ENCODE results near the gene MPHOSPH6.
A peak's percentile ranks its signal among the peaks of the same experiment; 100 is the strongest.

The MPHOSPH6 gene

DNA sequence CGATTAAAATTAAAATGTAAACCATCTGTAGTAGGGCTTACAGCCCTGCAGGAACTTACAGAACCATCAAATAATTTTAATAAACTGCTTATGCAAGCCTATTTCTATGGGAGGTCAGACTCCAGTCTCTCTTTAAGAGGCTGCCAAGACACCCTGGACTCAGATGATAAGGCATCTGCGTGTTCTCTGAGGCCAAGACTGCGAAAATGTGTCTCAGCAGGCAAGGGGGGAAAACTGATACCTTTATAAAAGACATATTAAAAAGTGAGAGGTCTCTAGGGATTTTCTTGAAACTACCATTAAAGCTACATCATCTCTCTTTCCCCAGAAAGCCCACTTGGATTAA is 32.2 kb downstream of the MPHOSPH6 start:
- TF ChIP-seq, protein P1, sequence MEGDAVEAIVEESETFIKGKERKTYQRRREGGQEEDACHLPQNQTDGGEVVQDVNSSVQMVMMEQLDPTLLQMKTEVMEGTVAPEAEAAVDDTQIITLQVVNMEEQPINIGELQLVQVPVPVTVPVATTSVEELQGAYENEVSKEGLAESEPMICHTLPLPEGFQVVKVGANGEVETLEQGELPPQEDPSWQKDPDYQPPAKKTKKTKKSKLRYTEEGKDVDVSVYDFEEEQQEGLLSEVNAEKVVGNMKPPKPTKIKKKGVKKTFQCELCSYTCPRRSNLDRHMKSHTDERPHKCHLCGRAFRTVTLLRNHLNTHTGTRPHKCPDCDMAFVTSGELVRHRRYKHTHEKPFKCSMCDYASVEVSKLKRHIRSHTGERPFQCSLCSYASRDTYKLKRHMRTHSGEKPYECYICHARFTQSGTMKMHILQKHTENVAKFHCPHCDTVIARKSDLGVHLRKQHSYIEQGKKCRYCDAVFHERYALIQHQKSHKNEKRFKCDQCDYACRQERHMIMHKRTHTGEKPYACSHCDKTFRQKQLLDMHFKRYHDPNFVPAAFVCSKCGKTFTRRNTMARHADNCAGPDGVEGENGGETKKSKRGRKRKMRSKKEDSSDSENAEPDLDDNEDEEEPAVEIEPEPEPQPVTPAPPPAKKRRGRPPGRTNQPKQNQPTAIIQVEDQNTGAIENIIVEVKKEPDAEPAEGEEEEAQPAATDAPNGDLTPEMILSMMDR (conservative IDR thresholded peaks at IDR 0.05) = no peak
- peak overlapping the region; percentile 66 for H3K27ac ChIP-seq

GRCh38 chr16:82136956-82137821 is 32.8 kb downstream of the MPHOSPH6 start:
- TF ChIP-seq, protein P1 (conservative IDR thresholded peaks at IDR 0.05) = no peak
- peak overlapping the region; percentile 66; the same call in 1 of the 2 replicates for H3K27ac ChIP-seq

- TF ChIP-seq, protein P1 (conservative IDR thresholded peaks at IDR 0.05) = no peak
- H3K27ac ChIP-seq = no peak overlapping the region
Measured at GRCh38 chr16:82135844-82136243, 34.2 kb downstream of the MPHOSPH6 start.

GRCh38 chr16:82134846-82135245 is 35.2 kb downstream of the MPHOSPH6 start:
- no peak overlapping the region for H3K27ac ChIP-seq
- TF ChIP-seq, protein P1 (conservative IDR thresholded peaks at IDR 0.05) = no peak

DNA sequence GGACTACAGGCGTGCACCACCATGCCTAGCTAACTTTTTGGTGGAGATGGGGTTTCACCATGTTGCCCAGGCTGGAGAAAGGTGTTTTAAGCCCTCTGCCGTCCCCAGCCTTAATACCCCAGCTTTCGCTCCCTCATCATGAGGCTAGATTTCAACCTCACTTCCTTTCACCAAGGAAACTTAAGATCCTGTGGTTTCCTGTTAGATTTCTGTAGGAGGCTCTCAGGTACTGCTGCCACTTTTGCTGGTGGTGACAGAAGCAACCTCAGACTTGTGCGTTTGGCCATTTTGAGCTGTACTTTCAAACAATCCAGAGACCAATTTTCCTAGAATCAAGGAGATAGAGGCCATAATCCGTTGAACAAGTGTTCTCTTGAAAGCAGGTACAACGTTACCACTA is 36.2 kb downstream of the MPHOSPH6 start:
- H3K27ac ChIP-seq = no peak overlapping the region
- TF ChIP-seq, protein P1 (conservative IDR thresholded peaks at IDR 0.05) = no peak

- TF ChIP-seq, protein P1 (conservative IDR thresholded peaks at IDR 0.05) = no peak
- H3K27ac ChIP-seq = no peak overlapping the region
Measured at GRCh38 chr16:82129881-82130280, 40.1 kb downstream of the MPHOSPH6 start.

DNA sequence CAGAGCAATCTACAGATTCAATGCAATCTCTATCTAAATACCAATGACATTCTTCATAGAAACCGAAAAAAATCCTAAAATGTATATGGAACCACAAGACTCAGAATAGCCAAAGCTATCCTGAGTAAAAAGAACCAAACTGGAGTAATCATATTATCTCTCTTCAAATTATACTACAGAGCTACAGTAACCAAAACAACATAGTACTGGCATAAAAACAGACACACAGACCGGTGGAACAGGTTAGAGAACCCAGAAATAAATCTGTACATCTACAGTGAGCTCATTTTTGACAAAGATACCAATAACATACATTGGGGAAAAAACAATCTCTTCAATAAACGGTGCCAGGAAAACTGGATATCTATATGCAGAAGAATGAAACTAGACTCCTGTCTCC is 45.4 kb downstream of the MPHOSPH6 start:
- H3K27ac ChIP-seq = no peak overlapping the region
- TF ChIP-seq, protein P1 (conservative IDR thresholded peaks at IDR 0.05) = no peak
